Keratinocyte (primary cell): ENCODE measurements around the gene DACT3. TPM values are rescaled to one million over a fixed set of nuclear protein-coding genes. Genes with fewer than 3 reads are reported as not detected.

Experiments used
- DNase-seq: peaks from one replicate; pipeline ENCODE4 v3.0.0-alpha.2; 2011; ENCODE audit warnings: low read depth, missing footprints, low spot score
- FAIRE-seq: peaks from 2 replicates; lab custom pipeline; 2011; peaks lifted over from hg19 to GRCh38; lab: Jason Lieb, UNC
- H2AFZ ChIP-seq: 2 replicates; pipeline ENCODE4 v1.6.0; 2012; ENCODE audit warnings: low read length, control low read depth, inconsistent platforms; ENCODE audit not compliant: control insufficient read depth
- H3K27ac ChIP-seq: 2 replicates; pipeline ENCODE4 v1.5.1; 2011; ENCODE audit warnings: low read length; ENCODE audit not compliant: control insufficient read depth, insufficient read depth
- H3K27me3 ChIP-seq: 3 replicates; pipeline ENCODE4 v1.6.0; 2011; ENCODE audit warnings: low read length; ENCODE audit not compliant: control insufficient read depth, insufficient read depth; ENCODE audit errors: extremely low read depth
- H3K36me3 ChIP-seq, 2 experiments: 2 replicates in 1 of 2; 3 replicates in 1 of 2; pipeline ENCODE4 v1.5.1; 2011; ENCODE audit warnings: low read length in 2 of 2, mild to moderate bottlenecking in 1 of 2; ENCODE audit not compliant: control insufficient read depth in 2 of 2, insufficient read depth in 2 of 2; ENCODE audit errors: extremely low read depth in 1 of 2
- H3K4me1 ChIP-seq: 3 replicates; pipeline ENCODE4 v1.5.1; 2011; ENCODE audit warnings: low read length; ENCODE audit not compliant: control insufficient read depth, insufficient read depth; ENCODE audit errors: extremely low read depth
- H3K4me2 ChIP-seq: 3 replicates; pipeline ENCODE4 v1.6.0; 2011; ENCODE audit warnings: low read depth, low read length; ENCODE audit not compliant: control insufficient read depth, insufficient read depth; ENCODE audit errors: extremely low read depth
- H3K4me3 ChIP-seq, 3 experiments: fragments of 200-600 bp in 1 of 3; sonication (generic) in 1 of 3; 2 replicates in 2 of 3; 3 replicates in 1 of 3; pipeline ENCODE4 v1.5.1; 2011 to 2016; ENCODE audit warnings: low read length in 3 of 3, mild to moderate bottlenecking in 3 of 3, control low read depth in 2 of 3, inconsistent platforms in 1 of 3, low read depth in 1 of 3, mixed read lengths in 1 of 3, mixed run types in 1 of 3, moderate library complexity in 1 of 3; ENCODE audit not compliant: control insufficient read depth in 2 of 3, insufficient read depth in 2 of 3; ENCODE audit errors: extremely low read depth in 1 of 3
- H3K79me2 ChIP-seq: 2 replicates; pipeline ENCODE4 v1.6.0; 2012; ENCODE audit warnings: low read length; ENCODE audit not compliant: control insufficient read depth, insufficient read depth
- H3K9ac ChIP-seq: 3 replicates; pipeline ENCODE4 v1.6.0; 2011; ENCODE audit warnings: low read length; ENCODE audit not compliant: control insufficient read depth, insufficient read depth; ENCODE audit errors: extremely low read depth
- H3K9me1 ChIP-seq: 3 replicates; pipeline ENCODE4 v1.6.0; 2011; ENCODE audit warnings: low read length; ENCODE audit not compliant: control insufficient read depth, insufficient read depth; ENCODE audit errors: extremely low read depth
- H3K9me3 ChIP-seq: 2 replicates; pipeline ENCODE4 v1.5.1; 2012; ENCODE audit warnings: low read depth, low read length; ENCODE audit not compliant: control insufficient read depth
- H4K20me1 ChIP-seq: 3 replicates; pipeline ENCODE4 v1.6.0; 2011; ENCODE audit warnings: low read length; ENCODE audit not compliant: control insufficient read depth, insufficient read depth; ENCODE audit errors: extremely low read depth
- EZH2 ChIP-seq: IDR thresholded peaks from one replicate; pipeline ENCODE4 v1.6.1; 2012; ENCODE audit warnings: inconsistent platforms, mild to moderate bottlenecking, low read length, moderate library complexity
- dilution Hi-C: fragments of 300-500 bp; cut with MboI; formaldehyde crosslinking; loops from one replicate; pipeline ENCODE4 v1.7.0; 2020; ENCODE audit warnings: low sequenced_read_pairs; ENCODE audit not compliant: extremely low pct_ligation_motif_present
- polyA plus RNA-seq, 5 experiments: library from polyadenylated mRNA; depleted of rRNA in 3 of 5; stranded (reverse) in 3 of 5; stranded (forward) in 1 of 5; unstranded in 1 of 5; fragments of >200 nt; gene quantifications; 1 replicate in 1 of 5; 2 replicates in 3 of 5; 3 replicates in 1 of 5; pipeline versions ENCODE4 v1.2.1 to v1.2.3, GENCODE V29; 2011 to 2012; ENCODE audit warnings: missing spikeins in 2 of 5, low read depth in 1 of 5, low replicate concordance in 1 of 5
- TF ChIP-seq, protein P1 (sequence below), 3 experiments: IDR thresholded peaks in 1 of 3; conservative IDR thresholded peaks in 1 of 3; optimal IDR thresholded peaks in 1 of 3; 2 replicates in 2 of 3; 3 replicates in 1 of 3; pipeline versions ENCODE3 to v1.5.1; 2011; ENCODE audit warnings: low read length in 3 of 3, mild to moderate bottlenecking in 3 of 3, moderate library complexity in 2 of 3, control low read depth in 1 of 3, inconsistent platforms in 1 of 3; ENCODE audit not compliant: insufficient read depth in 2 of 3; ENCODE audit errors: extremely low read depth in 1 of 3

DACT3 gene
- polyA plus RNA-seq, 1 donor (not counting 4 experiments of a cell fraction or from before 2014, with no cell fraction given): 0.04 TPM

DNA sequence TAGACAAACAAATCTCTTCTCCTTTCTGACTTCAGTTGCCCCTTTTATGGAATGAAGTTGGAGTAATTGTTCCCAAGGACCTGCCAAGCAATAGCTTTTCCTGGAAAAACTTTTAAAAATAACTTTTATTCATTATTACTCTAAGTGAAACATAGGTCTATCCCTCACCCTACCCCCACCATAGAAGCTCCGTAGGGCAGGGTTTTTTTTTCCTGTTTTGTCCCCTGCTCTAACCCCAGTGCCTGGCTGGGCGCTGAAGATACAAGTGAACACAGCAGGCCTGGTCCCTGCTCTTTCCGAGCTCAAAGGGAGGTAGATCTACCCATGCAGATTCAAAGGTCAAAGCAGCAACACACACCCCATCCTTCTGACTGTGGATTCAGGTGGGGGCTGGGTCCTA, 16.3 kb downstream of the DACT3 start:
- H4K20me1 ChIP-seq: no peaks in the 10 kb centered on the region
- H3K36me3 ChIP-seq: no peaks in the 10 kb centered on the region
- FAIRE-seq (no peak), DNase-seq (no peak)
- no peaks in the 10 kb centered on the region for H3K79me2 ChIP-seq
- H3K27ac ChIP-seq: no peak overlapping the region
- H3K9me3 ChIP-seq: peaks cover 9% of the 10 kb centered on the region
- no peak overlapping the region for H2AFZ ChIP-seq
- peaks cover 48% of the 10 kb centered on the region for H3K27me3 ChIP-seq
- H3K9ac ChIP-seq: no peak overlapping the region
- TF ChIP-seq, protein P1, sequence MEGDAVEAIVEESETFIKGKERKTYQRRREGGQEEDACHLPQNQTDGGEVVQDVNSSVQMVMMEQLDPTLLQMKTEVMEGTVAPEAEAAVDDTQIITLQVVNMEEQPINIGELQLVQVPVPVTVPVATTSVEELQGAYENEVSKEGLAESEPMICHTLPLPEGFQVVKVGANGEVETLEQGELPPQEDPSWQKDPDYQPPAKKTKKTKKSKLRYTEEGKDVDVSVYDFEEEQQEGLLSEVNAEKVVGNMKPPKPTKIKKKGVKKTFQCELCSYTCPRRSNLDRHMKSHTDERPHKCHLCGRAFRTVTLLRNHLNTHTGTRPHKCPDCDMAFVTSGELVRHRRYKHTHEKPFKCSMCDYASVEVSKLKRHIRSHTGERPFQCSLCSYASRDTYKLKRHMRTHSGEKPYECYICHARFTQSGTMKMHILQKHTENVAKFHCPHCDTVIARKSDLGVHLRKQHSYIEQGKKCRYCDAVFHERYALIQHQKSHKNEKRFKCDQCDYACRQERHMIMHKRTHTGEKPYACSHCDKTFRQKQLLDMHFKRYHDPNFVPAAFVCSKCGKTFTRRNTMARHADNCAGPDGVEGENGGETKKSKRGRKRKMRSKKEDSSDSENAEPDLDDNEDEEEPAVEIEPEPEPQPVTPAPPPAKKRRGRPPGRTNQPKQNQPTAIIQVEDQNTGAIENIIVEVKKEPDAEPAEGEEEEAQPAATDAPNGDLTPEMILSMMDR (optimal IDR thresholded peaks at IDR 0.05 in 1 of 3, IDR thresholded peaks at IDR 0.05 in 1 of 3, conservative IDR thresholded peaks at IDR 0.05 in 1 of 3; ENCODE audit: extremely low read depth in 1 of 3, insufficient read depth in 2 of 3, low read length in 3 of 3): no peak
- TF ChIP-seq EZH2: no peak
- no peaks in the 10 kb centered on the region for H3K9me1 ChIP-seq
- H3K4me3 ChIP-seq: no peak overlapping the region
- H3K4me1 ChIP-seq: peaks cover 3% of the 10 kb centered on the region
- dilution Hi-C loops: no loop called here
- H3K4me2 ChIP-seq: no peak overlapping the region

DNA sequence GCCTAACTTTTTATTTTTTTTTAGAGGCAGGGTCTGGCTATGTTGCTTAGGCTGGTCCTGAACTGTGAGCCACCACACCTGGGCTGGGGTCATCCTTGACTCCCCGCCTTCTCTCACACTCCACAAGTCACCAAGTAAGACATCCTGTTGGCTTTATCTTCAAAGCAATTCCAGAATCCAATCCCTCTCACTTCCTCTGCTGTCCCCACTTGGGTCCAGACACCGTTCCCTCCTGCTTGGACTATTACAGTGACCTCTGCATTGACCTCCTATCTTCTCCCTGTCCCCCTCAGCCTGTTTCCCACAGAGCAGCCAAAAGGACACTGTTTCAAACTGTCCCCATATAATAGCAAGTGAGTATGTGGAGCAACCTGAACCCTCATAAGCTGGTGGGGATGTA, 20.3 kb downstream of the DACT3 start:
- DNase-seq (no peak), FAIRE-seq (no peak)
- Histone ChIP-seq H3K9me1 (no peaks in the 10 kb centered on the region), H3K4me3 (no peak overlapping the region), H3K36me3 (no peaks in the 10 kb centered on the region), H3K4me2 (no peak overlapping the region), H3K27ac (no peak overlapping the region), H3K9me3 (no peaks in the 10 kb centered on the region), H3K79me2 (no peaks in the 10 kb centered on the region), H2AFZ (no peak overlapping the region), H3K4me1 (peaks cover 18% of the 10 kb centered on the region), H3K9ac (no peak overlapping the region), H4K20me1 (no peaks in the 10 kb centered on the region), H3K27me3 (peaks cover 54% of the 10 kb centered on the region)
- TF ChIP-seq EZH2: no peak
- TF ChIP-seq, protein P1 (optimal IDR thresholded peaks at IDR 0.05 in 1 of 3, IDR thresholded peaks at IDR 0.05 in 1 of 3, conservative IDR thresholded peaks at IDR 0.05 in 1 of 3; ENCODE audit: extremely low read depth in 1 of 3, insufficient read depth in 2 of 3, low read length in 3 of 3): no peak
- dilution Hi-C loops: no loop called here
